Stomach (tissue), 4 donors: ENCODE results near the gene PTPRK.

Source experiments
- EP300 ChIP-seq: sonication (generic); formaldehyde crosslinking; IDR thresholded peaks from one replicate; pipeline ENCODE4 v1.6.1; 2017; ENCODE audit warnings: antibody characterized with exemption
- POLR2A ChIP-seq, 4 donors: fragments of 450-650 bp; IDR thresholded peaks; one replicate each; pipeline ENCODE4 v1.6.1; 2016; ENCODE audit warnings: antibody characterized with exemption in 4 of 4, control low read depth in 2 of 4, mild to moderate bottlenecking in 1 of 4, moderate library complexity in 1 of 4
- POLR2AphosphoS5 ChIP-seq, 3 donors: sonication (generic); formaldehyde crosslinking; IDR thresholded peaks; one replicate each; pipeline ENCODE4 v1.6.1; 2016; ENCODE audit warnings: antibody characterized with exemption in 3 of 3
- TF ChIP-seq, protein P1 (sequence below), 7 experiments: fragments of 450-650 bp in 4 of 7; fragments of 200-600 bp in 3 of 7; sonication (generic) in 3 of 7; IDR thresholded peaks; one replicate each; pipeline ENCODE4 v1.5.1; 2016 to 2019; ENCODE audit warnings: antibody characterized with exemption in 7 of 7, control low read depth in 2 of 7, mild to moderate bottlenecking in 1 of 7

DNA sequence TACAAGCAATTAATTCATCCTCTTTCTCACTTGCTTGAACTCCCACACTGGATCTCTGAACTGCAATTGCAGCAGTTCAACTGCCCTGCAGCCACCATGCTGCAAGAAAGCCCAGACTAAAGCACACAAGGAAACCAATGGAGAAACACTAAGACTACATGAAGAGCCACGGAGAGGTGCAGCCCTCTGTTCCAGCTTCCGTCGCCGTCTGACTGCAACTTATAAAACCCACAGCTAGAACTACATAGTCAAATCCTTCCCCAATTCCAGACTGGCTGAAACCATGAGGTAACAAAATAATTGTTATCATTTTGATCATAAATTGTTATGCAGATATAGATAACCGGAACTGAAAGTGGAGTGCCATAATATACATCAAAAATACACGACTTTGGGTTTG lies 598.4 kb downstream of the PTPRK start:
- TF ChIP-seq, protein P1, sequence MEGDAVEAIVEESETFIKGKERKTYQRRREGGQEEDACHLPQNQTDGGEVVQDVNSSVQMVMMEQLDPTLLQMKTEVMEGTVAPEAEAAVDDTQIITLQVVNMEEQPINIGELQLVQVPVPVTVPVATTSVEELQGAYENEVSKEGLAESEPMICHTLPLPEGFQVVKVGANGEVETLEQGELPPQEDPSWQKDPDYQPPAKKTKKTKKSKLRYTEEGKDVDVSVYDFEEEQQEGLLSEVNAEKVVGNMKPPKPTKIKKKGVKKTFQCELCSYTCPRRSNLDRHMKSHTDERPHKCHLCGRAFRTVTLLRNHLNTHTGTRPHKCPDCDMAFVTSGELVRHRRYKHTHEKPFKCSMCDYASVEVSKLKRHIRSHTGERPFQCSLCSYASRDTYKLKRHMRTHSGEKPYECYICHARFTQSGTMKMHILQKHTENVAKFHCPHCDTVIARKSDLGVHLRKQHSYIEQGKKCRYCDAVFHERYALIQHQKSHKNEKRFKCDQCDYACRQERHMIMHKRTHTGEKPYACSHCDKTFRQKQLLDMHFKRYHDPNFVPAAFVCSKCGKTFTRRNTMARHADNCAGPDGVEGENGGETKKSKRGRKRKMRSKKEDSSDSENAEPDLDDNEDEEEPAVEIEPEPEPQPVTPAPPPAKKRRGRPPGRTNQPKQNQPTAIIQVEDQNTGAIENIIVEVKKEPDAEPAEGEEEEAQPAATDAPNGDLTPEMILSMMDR (IDR thresholded peaks at IDR 0.05) = no peak
- TF ChIP-seq EP300 (no peak), POLR2AphosphoS5 (IDR thresholded peaks at IDR 0.05) (no peak), POLR2A (IDR thresholded peaks at IDR 0.05) (no peak)
